Smooth muscle cell (in vitro differentiated cells): Measurements from ENCODE around the gene ASTN2. TPM values are rescaled to one million over a fixed set of nuclear protein-coding genes. Genes with fewer than 3 reads are reported as not detected.

Experiments used
- DNase-seq: peaks from one replicate; lab custom pipeline; 2025; ENCODE audit not compliant: unreplicated experiment; lab: John Stamatoyannopoulos, UW
- H2AFZ ChIP-seq: fragments of 200-600 bp; sonication (generic); 2 replicates; pipeline ENCODE4 v1.6.0; 2016; ENCODE audit warnings: antibody characterized with exemption, low read depth, mild to moderate bottlenecking
- H3F3A ChIP-seq: fragments of 200-600 bp; sonication (generic); 2 replicates; pipeline ENCODE4 v1.6.0; 2017; ENCODE audit warnings: antibody characterized with exemption, low read depth
- H3K27ac ChIP-seq: fragments of 200-600 bp; sonication (generic); 2 replicates; pipeline ENCODE4 v1.5.1; 2016; ENCODE audit warnings: low read depth, mild to moderate bottlenecking
- H3K27me3 ChIP-seq: fragments of 200-600 bp; sonication (generic); 2 replicates; pipeline ENCODE4 v1.6.1; 2016; ENCODE audit warnings: low read depth, mild to moderate bottlenecking
- H3K36me3 ChIP-seq: fragments of 200-600 bp; sonication (generic); 2 replicates; pipeline ENCODE4 v1.5.1; 2016; ENCODE audit warnings: low read depth
- H3K4me1 ChIP-seq: fragments of 200-600 bp; sonication (generic); 2 replicates; pipeline ENCODE4 v1.5.1; 2016; ENCODE audit warnings: low read depth
- H3K4me2 ChIP-seq: fragments of 200-600 bp; sonication (generic); 2 replicates; pipeline ENCODE4 v1.6.0; 2016; ENCODE audit warnings: mild to moderate bottlenecking
- H3K4me3 ChIP-seq: fragments of 200-600 bp; sonication (generic); 2 replicates; pipeline ENCODE4 v1.5.1; 2016; ENCODE audit warnings: mild to moderate bottlenecking
- H3K79me2 ChIP-seq: fragments of 200-600 bp; sonication (generic); 2 replicates; pipeline ENCODE4 v1.6.0; 2016; ENCODE audit warnings: low read depth, mild to moderate bottlenecking
- H3K9ac ChIP-seq: fragments of 200-600 bp; sonication (generic); 2 replicates; pipeline ENCODE4 v1.6.0; 2016; ENCODE audit warnings: low read depth
- H3K9me3 ChIP-seq: fragments of 200-600 bp; sonication (generic); replicated peaks from 2 replicates; pipeline ENCODE4 v1.5.1; 2016; ENCODE audit warnings: low read depth
- H4K20me1 ChIP-seq: fragments of 200-600 bp; sonication (generic); 2 replicates; pipeline ENCODE4 v1.6.0; 2016; ENCODE audit warnings: low read depth
- CTCF ChIP-seq: fragments of 200-600 bp; sonication (generic); IDR thresholded peaks from 2 replicates; pipeline ENCODE4 v1.5.1; 2017; ENCODE audit warnings: borderline replicate concordance, mild to moderate bottlenecking, antibody characterized with exemption; ENCODE audit not compliant: insufficient read depth, poor library complexity, severe bottlenecking
- WGBS: methylation state at CpG from one replicate; pipeline ENCODE4 v1.1.7; 2016; ENCODE audit warnings: low lambda C conversion rate; 5-methylcytosine and 5-hydroxymethylcytosine counted together
- polyA plus RNA-seq: library from polyadenylated mRNA; unstranded; fragments of >200 nt; fragmentation: Nextera tagmentation; extraction: Ambion mirVana; gene quantifications from 2 replicates; pipeline ENCODE4 v1.2.1, GENCODE V29; 2016
- total RNA-seq: library from RNA; depleted of rRNA; stranded (reverse); fragments of >200 nt; gene quantifications from 2 replicates; pipeline ENCODE4 v1.2.3, GENCODE V29; 2014

ASTN2 gene
- total and polyA plus RNA-seq, 2 experiments from 2014 or later = 6.5 to 6.7 TPM

GRCh38 chr9:116910201-116910600, 504.7 kb downstream of the ASTN2 start:
- WGBS = 81% methylated on average over 10 of the region's 10 CpGs
- Histone ChIP-seq H3K9me3 (no peaks in the 10 kb centered on the region), H3K4me3 (no peak overlapping the region)

DNA sequence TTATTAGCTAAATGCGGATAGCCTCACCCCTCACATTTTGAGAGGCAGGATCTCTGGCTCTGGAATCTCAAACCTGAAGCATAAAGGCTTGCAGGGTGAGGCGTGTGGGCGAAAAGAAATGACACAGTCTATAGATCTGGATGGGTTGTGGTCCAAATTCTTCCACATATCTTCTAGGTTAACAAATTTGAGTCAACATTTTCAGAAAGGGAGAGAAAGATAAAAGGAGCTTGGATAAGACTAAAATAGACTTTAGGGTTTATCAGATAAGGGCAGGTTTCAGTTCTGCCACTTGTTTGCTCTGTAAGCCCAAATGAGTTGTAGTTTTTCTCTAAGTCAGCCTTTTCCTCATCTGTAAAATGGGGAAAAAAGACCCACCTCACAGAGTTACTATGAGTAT, 506.9 kb downstream of the ASTN2 start:
- Histone ChIP-seq H3K36me3 (no peaks in the 10 kb centered on the region), H3K4me1 (peaks cover 10% of the 10 kb centered on the region), H3K27me3 (no peaks in the 10 kb centered on the region), H2AFZ (no peak overlapping the region), H3K4me3 (no peak overlapping the region), H3F3A (no peaks in the 10 kb centered on the region), H3K4me2 (no peak overlapping the region), H3K79me2 (no peaks in the 10 kb centered on the region), H3K9me3 (no peaks in the 10 kb centered on the region), H3K27ac (no peak overlapping the region), H3K9ac (no peak overlapping the region), H4K20me1 (no peaks in the 10 kb centered on the region)
- no peak for DNase-seq
- WGBS = 91% methylated on average over 3 of the region's 3 CpGs
- no peak for TF ChIP-seq CTCF

More at GRCh38 chr9:116910201-116910600, 504.7 kb downstream of the ASTN2 start:
- DNase-seq = no peak
- Histone ChIP-seq H3K27me3 (no peaks in the 10 kb centered on the region), H3K36me3 (no peaks in the 10 kb centered on the region), H4K20me1 (no peaks in the 10 kb centered on the region), H3K4me1 (peaks cover under 1% of the 10 kb centered on the region), H3K79me2 (no peaks in the 10 kb centered on the region), H3K4me2 (no peak overlapping the region), H2AFZ (no peak overlapping the region), H3F3A (no peaks in the 10 kb centered on the region), H3K9ac (no peak overlapping the region), H3K27ac (no peak overlapping the region)
- no peak for TF ChIP-seq CTCF

- Histone ChIP-seq H3K9ac (no peak overlapping the region), H3K27me3 (no peaks in the 10 kb centered on the region), H3K4me2 (no peak overlapping the region), H3K9me3 (no peaks in the 10 kb centered on the region), H4K20me1 (no peaks in the 10 kb centered on the region), H3K36me3 (no peaks in the 10 kb centered on the region), H3K4me3 (no peak overlapping the region), H3F3A (no peaks in the 10 kb centered on the region), H2AFZ (no peak overlapping the region), H3K4me1 (peaks cover 10% of the 10 kb centered on the region), H3K27ac (no peak overlapping the region), H3K79me2 (no peaks in the 10 kb centered on the region)
- no peak for TF ChIP-seq CTCF
- DNase-seq = no peak
- WGBS = 85% methylated on average over 10 of the region's 10 CpGs
These were observed 509.7 kb downstream of the ASTN2 start for GRCh38 chr9:116905171-116905588.

DNA sequence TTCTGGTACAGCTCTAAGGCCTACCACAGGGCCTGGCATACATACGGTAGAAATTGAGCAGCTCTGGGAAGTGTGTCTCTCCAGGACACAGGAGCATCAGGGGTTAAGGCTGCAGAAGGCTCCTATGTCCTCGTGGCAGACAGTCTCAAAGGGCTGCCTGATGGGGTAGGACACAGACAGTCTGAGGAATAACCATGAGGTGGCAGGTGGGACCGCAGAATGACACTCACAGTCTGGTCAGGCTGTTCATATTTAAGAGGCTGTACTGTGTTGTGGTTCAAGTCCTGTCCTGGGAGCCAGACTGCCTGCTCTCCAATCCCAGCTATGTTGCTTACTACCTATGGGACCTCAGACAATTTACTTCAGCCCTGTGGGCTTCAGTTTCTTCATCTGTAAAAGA, 510.7 kb downstream of the ASTN2 start:
- Histone ChIP-seq H3K9ac (no peak overlapping the region), H3K9me3 (no peaks in the 10 kb centered on the region), H2AFZ (no peak overlapping the region), H3K36me3 (no peaks in the 10 kb centered on the region), H3K4me3 (no peak overlapping the region), H3K27me3 (no peaks in the 10 kb centered on the region), H3K4me1 (peaks cover 10% of the 10 kb centered on the region), H4K20me1 (no peaks in the 10 kb centered on the region), H3K79me2 (no peaks in the 10 kb centered on the region), H3K4me2 (no peak overlapping the region), H3K27ac (no peak overlapping the region), H3F3A (no peaks in the 10 kb centered on the region)
- WGBS = 90% methylated on average over 3 of the region's 3 CpGs
- DNase-seq = no peak
- TF ChIP-seq CTCF = no peak
